Upper lobe of right lung (tissue), 1 donor: ENCODE measurements around the gene LY6G6D. TPM values are rescaled to one million over a fixed set of nuclear protein-coding genes. Genes with fewer than 3 reads are reported as not detected.

ENCODE experiments used
- ATAC-seq: fragments of 200-7000 bp; cut with Tn5 transposase; one replicate; pipeline ENCODE4 v1.9.1; 2020; ENCODE audit warnings: mild to moderate bottlenecking, moderate library complexity
- DNase-seq: peaks from one replicate; pipeline ENCODE4 v3.0.0-alpha.2; 2020
- H3K27ac ChIP-seq: fragments of 200-600 bp; one replicate; pipeline ENCODE4 v1.8.0; 2022
- H3K27me3 ChIP-seq: fragments of 200-600 bp; one replicate; pipeline ENCODE4 v1.8.0; 2022; ENCODE audit warnings: mild to moderate bottlenecking
- H3K36me3 ChIP-seq: fragments of 200-600 bp; one replicate; pipeline ENCODE4 v1.8.0; 2022
- H3K4me1 ChIP-seq: fragments of 200-600 bp; one replicate; pipeline ENCODE4 v1.8.0; 2022
- H3K4me3 ChIP-seq: fragments of 200-600 bp; one replicate; pipeline ENCODE4 v1.8.0; 2022; ENCODE audit warnings: mild to moderate bottlenecking
- H3K9me3 ChIP-seq: fragments of 200-600 bp; one replicate; pipeline ENCODE4 v1.8.0; 2022
- CTCF ChIP-seq: fragments of 200-600 bp; IDR thresholded peaks from one replicate; pipeline ENCODE4 v1.8.0; 2022; ENCODE audit warnings: antibody characterized with exemption
- intact Hi-C: fragments of 100-400 bp; cut with DNase I; formaldehyde crosslinking; loops from one replicate; pipeline ENCODE4 v1.11.0; 2022
- total RNA-seq: library from RNA; stranded (reverse); fragmentation: NEBNext Ultra II Directional; extraction: Animal tissue kit (Norgen Biotek cat#: 25700); gene quantifications from one replicate; pipeline ENCODE4 v1.2.1, GENCODE V29; 2021
- donor health status: DM: no; HTN: yes; CAD: no; lungs with severe emphysema.

LY6G6D gene
- total RNA-seq, 1 donor from 2014 or later = not detected

GRCh38 chr6:31750411-31751022, 35.4 kb downstream of the LY6G6D start:
- no peak for DNase-seq

GRCh38 chr6:31752739-31753319, 37.7 kb downstream of the LY6G6D start:
- no peak for ATAC-seq
- Histone ChIP-seq H3K36me3 (no peaks in the 10 kb centered on the region), H3K9me3 (no peaks in the 10 kb centered on the region), H3K4me3 (no peak overlapping the region), H3K27me3 (no peaks in the 10 kb centered on the region), H3K27ac (no peak overlapping the region), H3K4me1 (no peaks in the 10 kb centered on the region)
- DNase-seq = no peak
- intact Hi-C loops = no loop called here
- no peak for TF ChIP-seq CTCF

More at GRCh38 chr6:31750411-31751022, 35.4 kb downstream of the LY6G6D start:
- H3K4me3 ChIP-seq = no peak overlapping the region
- H3K27ac ChIP-seq = no peak overlapping the region
- TF ChIP-seq CTCF = no peak
- H3K27me3 ChIP-seq = no peaks in the 10 kb centered on the region
- no peak for ATAC-seq
- H3K4me1 ChIP-seq = no peaks in the 10 kb centered on the region
- no peaks in the 10 kb centered on the region for H3K9me3 ChIP-seq
- no peaks in the 10 kb centered on the region for H3K36me3 ChIP-seq
- intact Hi-C loops = no loop called here

GRCh38 chr6:31758281-31758680, 43.1 kb downstream of the LY6G6D start:
- no peak overlapping the region for H3K27ac ChIP-seq
- DNase-seq = no peak
- H3K4me3 ChIP-seq = no peak overlapping the region
- H3K9me3 ChIP-seq = no peaks in the 10 kb centered on the region
- TF ChIP-seq CTCF = no peak
- H3K27me3 ChIP-seq = no peaks in the 10 kb centered on the region
- intact Hi-C loops = no loop called here
- no peaks in the 10 kb centered on the region for H3K36me3 ChIP-seq
- no peak for ATAC-seq
- no peaks in the 10 kb centered on the region for H3K4me1 ChIP-seq

- H3K36me3 ChIP-seq = no peaks in the 10 kb centered on the region
- no peak for TF ChIP-seq CTCF
- no peak for DNase-seq
- H3K27ac ChIP-seq = no peak overlapping the region
- H3K4me1 ChIP-seq = no peaks in the 10 kb centered on the region
- no peaks in the 10 kb centered on the region for H3K9me3 ChIP-seq
- H3K4me3 ChIP-seq = no peak overlapping the region
- ATAC-seq = no peak
- intact Hi-C loops = no loop called here
- H3K27me3 ChIP-seq = no peaks in the 10 kb centered on the region
Observed at GRCh38 chr6:31760790-31761189, 45.6 kb downstream of the LY6G6D start.

GRCh38 chr6:31761343-31761742, 46.2 kb downstream of the LY6G6D start:
- Histone ChIP-seq H3K27me3 (no peaks in the 10 kb centered on the region), H3K4me1 (no peaks in the 10 kb centered on the region), H3K27ac (no peak overlapping the region), H3K9me3 (no peaks in the 10 kb centered on the region), H3K36me3 (no peaks in the 10 kb centered on the region), H3K4me3 (no peak overlapping the region)
- ATAC-seq (no peak), DNase-seq (no peak)
- TF ChIP-seq CTCF = no peak
- intact Hi-C loops = no loop called here
